DND-41 (cell line): ENCODE data around the gene MALT1.

ENCODE experiments used
- ATAC-seq: fragments of 200-7000 bp; cut with Tn5 transposase; 3 replicates; pipeline ENCODE4 v1.9.1; 2021; ENCODE audit warnings: low read depth; ENCODE audit not compliant: insufficient read depth
- DNase-seq: peaks from one replicate; pipeline ENCODE4 v3.0.0-alpha.2; 2020
- H2AFZ ChIP-seq: 2 replicates; pipeline ENCODE4 v1.6.0; 2012; ENCODE audit warnings: low read depth, low read length
- H3K27ac ChIP-seq: 2 replicates; pipeline ENCODE4 v1.5.1; 2012; ENCODE audit warnings: low read length, inconsistent platforms
- H3K27me3 ChIP-seq: fragments of 200-600 bp; sonication (generic); 2 replicates; pipeline ENCODE4 v1.6.0; 2012; ENCODE audit warnings: low read length, mild to moderate bottlenecking, inconsistent platforms; ENCODE audit not compliant: insufficient read depth, poor library complexity
- H3K36me3 ChIP-seq: 2 replicates; pipeline ENCODE4 v1.5.1; 2012; ENCODE audit warnings: low read length, inconsistent platforms; ENCODE audit not compliant: insufficient read depth
- H3K4me1 ChIP-seq: 2 replicates; pipeline ENCODE4 v1.5.1; 2012; ENCODE audit warnings: mild to moderate bottlenecking, low read length; ENCODE audit not compliant: insufficient read depth
- H3K4me2 ChIP-seq: 2 replicates; pipeline ENCODE4 v1.6.0; 2012; ENCODE audit warnings: mild to moderate bottlenecking, moderate library complexity, low read length, inconsistent platforms; ENCODE audit not compliant: insufficient read depth
- H3K4me3 ChIP-seq, 2 experiments: fragments of 200-600 bp in 1 of 2; shearing (Covaris generic) in 1 of 2; 2 replicates each; pipeline ENCODE4 v1.5.1; 2012 to 2016; ENCODE audit warnings: inconsistent platforms in 2 of 2, low read length in 2 of 2, mild to moderate bottlenecking in 2 of 2, low read depth in 1 of 2, moderate library complexity in 1 of 2
- H3K79me2 ChIP-seq: 2 replicates; pipeline ENCODE4 v1.6.0; 2012; ENCODE audit warnings: low read length, inconsistent platforms; ENCODE audit not compliant: insufficient read depth
- H3K9ac ChIP-seq: 2 replicates; pipeline ENCODE4 v1.6.0; 2012; ENCODE audit warnings: low read depth, mild to moderate bottlenecking, inconsistent platforms, low read length, moderate library complexity
- H3K9me3 ChIP-seq: 2 replicates; pipeline ENCODE4 v1.5.1; 2012; ENCODE audit warnings: low read length, moderate library complexity, mild to moderate bottlenecking, inconsistent platforms; ENCODE audit not compliant: insufficient read depth, severe bottlenecking
- H4K20me1 ChIP-seq: 2 replicates; pipeline ENCODE4 v1.6.0; 2012; ENCODE audit warnings: low read length; ENCODE audit not compliant: insufficient read depth
- EZH2 ChIP-seq: IDR thresholded peaks from 3 replicates; pipeline ENCODE4 v1.6.1; 2012; ENCODE audit warnings: borderline replicate concordance, low read depth, mild to moderate bottlenecking, moderate library complexity, low read length, inconsistent platforms; ENCODE audit not compliant: severe bottlenecking
- TF ChIP-seq, protein P1 (sequence below): IDR thresholded peaks from 2 replicates; pipeline ENCODE4 v1.5.1; 2012; ENCODE audit warnings: borderline replicate concordance, low read length, moderate library complexity, mild to moderate bottlenecking; ENCODE audit not compliant: poor library complexity, severe bottlenecking; ENCODE audit errors: extremely low read depth

MALT1 gene

DNA sequence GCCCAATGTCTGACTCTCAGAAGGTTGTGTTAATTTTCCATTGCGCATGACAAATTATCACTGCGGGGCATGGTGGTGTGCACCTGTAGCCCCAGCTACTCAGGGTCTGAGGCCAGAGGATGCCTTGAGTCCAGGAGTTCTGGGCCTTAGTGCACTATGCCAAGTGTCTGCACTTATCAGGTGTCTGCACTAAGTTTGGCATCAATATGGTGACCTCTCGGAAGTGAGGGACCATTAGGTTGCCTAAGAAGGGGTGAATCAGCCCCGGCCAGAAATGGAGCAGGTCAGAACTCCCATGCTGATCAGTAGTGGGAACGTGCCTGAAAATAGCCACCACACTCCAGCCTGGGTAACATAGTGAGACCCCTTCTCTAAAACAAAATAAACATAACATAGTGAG lies 131.7 kb downstream of the MALT1 start:
- Histone ChIP-seq H3K36me3 (no peaks in the 10 kb centered on the region), H3K4me3 (no peak overlapping the region), H3K4me1 (no peaks in the 10 kb centered on the region), H3K79me2 (no peaks in the 10 kb centered on the region), H2AFZ (no peak overlapping the region), H4K20me1 (no peaks in the 10 kb centered on the region), H3K27me3 (peaks cover 8% of the 10 kb centered on the region), H3K4me2 (no peak overlapping the region), H3K9ac (no peak overlapping the region), H3K9me3 (peaks cover 9% of the 10 kb centered on the region), H3K27ac (no peak overlapping the region)
- DNase-seq (no peak), ATAC-seq (no peak)
- TF ChIP-seq EZH2: no peak
- TF ChIP-seq, protein P1, sequence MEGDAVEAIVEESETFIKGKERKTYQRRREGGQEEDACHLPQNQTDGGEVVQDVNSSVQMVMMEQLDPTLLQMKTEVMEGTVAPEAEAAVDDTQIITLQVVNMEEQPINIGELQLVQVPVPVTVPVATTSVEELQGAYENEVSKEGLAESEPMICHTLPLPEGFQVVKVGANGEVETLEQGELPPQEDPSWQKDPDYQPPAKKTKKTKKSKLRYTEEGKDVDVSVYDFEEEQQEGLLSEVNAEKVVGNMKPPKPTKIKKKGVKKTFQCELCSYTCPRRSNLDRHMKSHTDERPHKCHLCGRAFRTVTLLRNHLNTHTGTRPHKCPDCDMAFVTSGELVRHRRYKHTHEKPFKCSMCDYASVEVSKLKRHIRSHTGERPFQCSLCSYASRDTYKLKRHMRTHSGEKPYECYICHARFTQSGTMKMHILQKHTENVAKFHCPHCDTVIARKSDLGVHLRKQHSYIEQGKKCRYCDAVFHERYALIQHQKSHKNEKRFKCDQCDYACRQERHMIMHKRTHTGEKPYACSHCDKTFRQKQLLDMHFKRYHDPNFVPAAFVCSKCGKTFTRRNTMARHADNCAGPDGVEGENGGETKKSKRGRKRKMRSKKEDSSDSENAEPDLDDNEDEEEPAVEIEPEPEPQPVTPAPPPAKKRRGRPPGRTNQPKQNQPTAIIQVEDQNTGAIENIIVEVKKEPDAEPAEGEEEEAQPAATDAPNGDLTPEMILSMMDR: no peak

DNA sequence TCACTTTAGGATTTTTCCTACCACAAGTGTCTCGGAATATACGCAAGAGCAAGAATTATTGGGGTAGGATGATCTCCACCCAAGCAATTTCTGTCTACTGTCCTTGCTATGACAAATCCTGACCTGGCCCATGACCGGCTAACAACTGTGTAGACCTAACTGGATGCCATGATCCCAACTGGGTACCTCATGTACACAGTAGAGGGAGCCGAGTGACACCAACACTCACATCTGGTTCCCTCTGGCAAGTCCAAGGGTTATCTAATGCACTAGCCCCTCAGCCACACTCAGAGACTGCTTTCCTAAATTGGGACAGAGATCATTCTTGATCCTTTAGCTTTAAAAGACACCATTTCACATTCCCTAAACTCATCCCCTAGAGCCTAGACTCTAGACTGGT lies 132.7 kb downstream of the MALT1 start:
- DNase-seq (no peak), ATAC-seq (no peak)
- H3K9ac ChIP-seq: no peak overlapping the region
- peaks cover 8% of the 10 kb centered on the region for H3K27me3 ChIP-seq
- no peaks in the 10 kb centered on the region for H3K79me2 ChIP-seq
- H3K4me3 ChIP-seq: no peak overlapping the region
- H3K4me2 ChIP-seq: no peak overlapping the region
- H3K27ac ChIP-seq: no peak overlapping the region
- H3K9me3 ChIP-seq: peaks cover 9% of the 10 kb centered on the region
- H3K36me3 ChIP-seq: no peaks in the 10 kb centered on the region
- H4K20me1 ChIP-seq: no peaks in the 10 kb centered on the region; the same call in 1 of the 2 replicates
- no peak overlapping the region for H2AFZ ChIP-seq
- no peaks in the 10 kb centered on the region for H3K4me1 ChIP-seq
- TF ChIP-seq, protein P1: no peak
- no peak for TF ChIP-seq EZH2
